GM08714 (cell line): ENCODE results near the gene BRSK2.
"Not testable (repeated sequence)": the region's sequence is repeated elsewhere in the genome, so short reads cannot be mapped to it uniquely, and the experiment has no call there.

ENCODE experiments used
- H3K4me3 ChIP-seq: fragments of 200-500 bp; sonication (Bioruptor generic); 2 replicates; pipeline ENCODE4 v1.5.1; 2014; ENCODE audit warnings: mild to moderate bottlenecking, low read length, inconsistent platforms
- ZNF274 ChIP-seq: IDR thresholded peaks from 2 replicates; pipeline ENCODE4 v1.6.1; 2012; ENCODE audit warnings: mild to moderate bottlenecking, low read depth, low read length

BRSK2 gene

DNA sequence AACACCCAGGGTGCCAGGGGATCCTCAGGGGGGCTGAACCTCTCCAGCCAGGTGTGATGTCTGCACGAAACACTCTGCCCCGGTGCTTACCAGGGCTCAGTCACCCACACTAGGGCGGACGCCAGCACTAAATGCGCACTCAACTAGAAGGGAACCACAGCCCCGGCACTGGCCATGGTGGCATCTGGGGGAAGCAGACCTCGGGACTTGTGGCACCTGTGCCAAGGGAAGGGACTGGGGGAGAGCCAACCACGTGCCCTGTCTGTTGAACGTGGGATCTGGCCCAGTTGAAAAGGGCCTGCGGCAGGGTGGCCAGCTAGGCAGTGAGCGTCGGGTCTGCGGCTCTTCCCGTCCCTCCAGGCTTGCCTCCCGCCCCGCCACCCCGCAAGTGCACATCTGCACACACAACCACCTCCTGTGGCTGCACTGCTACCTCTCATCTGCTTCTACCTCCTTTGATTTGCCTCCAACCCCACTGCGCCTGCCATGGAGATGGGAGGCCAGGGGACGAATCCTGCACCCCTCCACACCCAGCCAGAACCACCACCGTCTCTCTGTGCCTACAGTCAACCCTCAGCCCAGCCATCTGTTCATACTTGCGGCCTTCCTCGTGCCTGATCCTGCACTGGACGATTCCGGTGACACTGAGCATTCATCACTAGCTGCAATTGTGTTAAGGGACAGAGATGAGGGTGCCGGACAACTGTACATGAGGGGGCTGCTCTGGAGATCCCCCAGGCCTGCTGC lies 111.9 kb downstream of the BRSK2 start:
- no peak overlapping the region for H3K4me3 ChIP-seq
- TF ChIP-seq ZNF274 = no peak

DNA sequence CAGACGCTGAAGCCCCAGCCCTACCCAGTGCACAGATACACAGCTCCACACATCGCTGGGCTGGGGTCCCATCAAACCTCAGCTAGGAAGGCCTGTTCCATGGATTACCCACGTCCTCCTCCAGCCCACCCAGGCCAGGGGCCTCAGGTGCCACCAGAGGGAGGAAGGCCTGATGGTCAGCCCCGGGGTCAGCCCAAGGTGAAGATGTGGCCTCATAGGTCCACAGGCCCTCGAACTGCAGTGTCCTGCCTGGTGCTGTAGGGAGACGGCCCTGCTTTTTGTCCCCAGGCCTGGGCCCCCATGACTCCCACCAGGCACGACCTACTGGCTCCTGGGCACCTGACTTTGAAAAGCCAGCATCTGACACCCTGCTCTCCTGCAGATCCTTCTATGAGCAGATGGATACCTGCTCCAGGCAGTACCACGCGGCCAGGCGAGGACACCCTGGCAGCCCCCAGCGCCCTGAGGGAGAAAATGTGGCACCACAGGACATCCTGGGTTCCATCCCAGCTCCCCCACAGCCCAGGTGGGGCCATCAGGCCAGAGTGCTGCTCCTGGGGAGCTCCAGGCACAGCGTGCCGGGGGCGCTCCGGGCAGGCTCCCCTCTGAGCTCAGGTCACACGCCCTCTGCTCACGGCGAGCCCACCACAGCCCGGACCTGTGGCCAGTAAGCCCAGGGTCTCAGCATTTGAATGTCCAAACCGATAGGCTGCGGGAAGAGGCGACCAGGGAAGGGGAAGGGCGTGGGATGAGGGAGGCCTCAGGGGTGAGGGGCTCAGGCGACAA lies 112.6 kb downstream of the BRSK2 start:
- no peak for TF ChIP-seq ZNF274
- no peak overlapping the region for H3K4me3 ChIP-seq

DNA sequence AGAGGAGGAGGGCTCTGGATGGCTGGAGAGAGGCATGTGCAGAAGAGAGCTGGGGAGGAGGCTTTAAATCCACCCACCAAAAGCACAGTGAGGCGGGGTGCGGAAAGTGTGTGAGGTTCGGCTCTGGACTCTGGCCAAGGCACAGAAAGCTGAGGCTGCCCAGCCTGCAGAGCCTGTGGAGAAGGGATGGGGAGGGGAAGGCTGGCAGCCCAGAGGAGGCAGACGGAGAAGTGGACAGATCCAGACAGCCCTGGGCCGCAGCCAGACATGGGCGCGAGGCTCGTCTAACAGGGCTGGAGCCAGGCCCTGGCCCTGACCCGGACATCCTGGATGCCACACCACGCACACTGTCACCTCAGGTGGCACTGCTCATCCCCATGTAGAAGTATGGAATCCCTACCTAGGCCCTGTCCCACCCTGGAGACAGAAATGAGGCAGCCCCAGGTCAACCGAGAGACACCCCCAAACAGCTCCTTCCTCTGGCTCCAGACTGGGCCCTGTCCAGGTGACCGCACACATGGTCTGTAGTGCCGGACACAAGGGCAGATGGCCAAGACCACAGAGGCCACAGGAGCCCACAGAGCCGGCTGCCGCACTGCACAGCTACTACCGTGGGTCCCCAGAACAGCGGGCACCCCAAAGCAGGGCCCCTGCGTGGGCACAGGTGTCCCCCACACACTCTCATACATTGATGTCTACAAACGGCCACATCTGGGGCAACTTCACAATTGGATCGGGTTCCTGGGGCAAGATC lies 113.4 kb downstream of the BRSK2 start:
- no peak for TF ChIP-seq ZNF274
- H3K4me3 ChIP-seq = no peak overlapping the region

DNA sequence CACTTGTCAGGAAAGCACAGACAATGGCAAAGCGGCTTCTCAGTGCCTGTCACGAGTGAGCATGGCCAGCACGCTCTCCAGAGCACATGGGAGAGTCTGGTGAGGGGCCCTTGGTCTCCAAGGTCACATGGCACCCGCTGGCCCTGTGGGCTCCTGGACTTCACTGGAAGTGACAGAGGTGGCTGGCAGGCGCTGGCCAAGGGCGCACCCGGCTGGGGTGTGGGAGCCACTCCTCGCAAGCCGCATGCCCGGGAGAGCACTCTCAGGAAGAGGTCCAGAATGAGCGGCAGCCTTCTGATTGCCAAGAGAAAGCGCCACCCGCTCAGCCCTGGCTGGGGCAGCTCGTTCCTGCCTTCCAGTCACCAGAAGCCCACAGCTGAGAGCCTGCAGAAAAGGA lies 114.0 kb downstream of the BRSK2 start:
- no peak overlapping the region for H3K4me3 ChIP-seq
- no peak for TF ChIP-seq ZNF274

DNA sequence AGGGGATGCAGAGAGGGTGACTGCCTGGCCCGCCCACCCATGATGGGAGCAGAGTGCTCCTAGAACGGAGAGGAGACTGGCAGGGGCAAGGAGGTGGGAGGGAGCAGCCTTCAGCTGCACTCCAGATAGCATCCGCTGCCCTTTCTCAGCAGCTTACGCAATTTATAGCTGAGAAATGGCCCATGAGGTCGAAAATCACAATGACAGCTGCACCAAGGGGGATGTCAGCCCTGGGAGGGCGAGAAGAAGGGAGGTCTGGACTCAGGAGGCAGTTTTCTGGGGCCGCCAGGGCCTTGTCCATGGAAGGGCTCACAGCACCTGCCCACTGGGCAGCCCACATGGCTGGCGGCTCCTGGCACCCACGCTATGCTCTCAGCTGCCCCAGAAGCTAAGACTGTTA lies 114.4 kb downstream of the BRSK2 start:
- no peak overlapping the region for H3K4me3 ChIP-seq
- TF ChIP-seq ZNF274 = no peak

DNA sequence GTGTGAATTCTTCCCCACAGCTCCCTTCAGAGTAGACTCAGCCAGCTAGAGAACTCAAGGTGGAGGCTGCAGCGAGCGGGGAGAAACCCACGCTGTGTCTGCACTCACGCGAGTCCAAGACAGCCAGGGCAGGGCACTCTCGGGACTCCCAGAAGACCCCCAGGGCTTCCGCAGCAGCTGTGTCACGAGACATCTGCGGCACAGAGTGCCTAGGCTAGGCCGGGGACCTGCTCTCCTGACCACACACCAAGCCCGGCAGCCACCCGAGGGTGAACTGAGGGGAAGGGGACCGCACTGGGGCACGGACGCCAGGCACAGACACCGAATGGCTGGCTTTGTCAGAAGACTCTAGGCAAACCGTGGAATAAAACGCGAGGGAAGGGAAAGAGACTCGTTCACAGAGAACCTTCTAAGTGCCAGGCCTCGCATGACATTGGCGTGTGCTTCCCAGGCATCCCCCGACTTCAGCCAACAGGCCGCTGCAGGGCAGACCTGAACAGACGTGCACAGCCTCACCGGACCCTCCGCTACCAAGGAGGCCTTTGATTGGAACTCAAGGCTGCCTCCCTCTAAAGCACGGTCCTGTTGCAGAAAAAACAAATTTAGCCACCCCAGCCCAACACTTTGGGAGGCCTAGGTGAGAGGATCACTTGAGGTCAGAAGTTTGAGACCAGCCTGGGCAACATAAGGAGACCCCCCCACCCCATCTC lies 115.0 kb downstream of the BRSK2 start:
- no peak for TF ChIP-seq ZNF274
- H3K4me3 ChIP-seq = no peak overlapping the region

DNA sequence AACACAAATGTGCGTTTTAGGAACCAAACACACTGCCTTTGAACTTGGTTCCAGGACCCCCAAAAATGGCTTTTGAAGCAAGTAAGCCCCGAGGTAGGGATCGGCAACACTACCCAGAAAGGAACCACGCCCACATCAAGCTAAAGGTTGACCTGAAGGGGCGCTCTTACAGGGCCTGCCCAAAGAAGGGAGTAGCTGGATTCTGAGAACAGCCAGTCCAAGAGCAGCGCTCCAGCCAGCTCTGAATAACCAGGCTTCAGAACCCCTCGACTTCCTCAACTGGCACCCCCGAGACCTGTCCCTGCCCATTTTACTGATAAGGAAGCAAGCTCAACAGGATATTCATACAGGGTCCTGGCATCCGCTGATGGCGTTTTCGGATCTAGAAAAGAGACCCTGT lies 115.7 kb downstream of the BRSK2 start:
- no peak for TF ChIP-seq ZNF274
- H3K4me3 ChIP-seq = no peak overlapping the region

DNA sequence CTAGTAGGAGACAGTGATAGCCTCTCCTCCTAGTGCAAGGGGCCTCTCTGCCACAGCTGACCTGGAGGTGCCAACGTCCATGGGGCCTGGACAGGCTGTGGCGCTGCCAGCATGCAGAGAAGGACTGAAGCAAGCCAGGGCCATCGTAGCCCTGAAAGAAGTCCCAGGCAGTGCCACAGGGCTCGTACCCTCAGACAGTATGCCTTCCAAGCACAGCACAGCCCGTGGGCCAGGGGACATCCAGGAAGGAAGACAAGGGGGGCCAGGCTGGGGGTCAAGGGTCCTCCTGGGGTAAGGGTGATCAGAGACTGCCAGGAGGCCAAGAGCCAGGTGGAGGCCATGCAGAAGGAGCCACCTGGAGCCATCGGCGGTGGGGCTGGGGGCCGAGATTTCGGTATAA lies 117.2 kb downstream of the BRSK2 start:
- no peak overlapping the region for H3K4me3 ChIP-seq
- no peak for TF ChIP-seq ZNF274

DNA sequence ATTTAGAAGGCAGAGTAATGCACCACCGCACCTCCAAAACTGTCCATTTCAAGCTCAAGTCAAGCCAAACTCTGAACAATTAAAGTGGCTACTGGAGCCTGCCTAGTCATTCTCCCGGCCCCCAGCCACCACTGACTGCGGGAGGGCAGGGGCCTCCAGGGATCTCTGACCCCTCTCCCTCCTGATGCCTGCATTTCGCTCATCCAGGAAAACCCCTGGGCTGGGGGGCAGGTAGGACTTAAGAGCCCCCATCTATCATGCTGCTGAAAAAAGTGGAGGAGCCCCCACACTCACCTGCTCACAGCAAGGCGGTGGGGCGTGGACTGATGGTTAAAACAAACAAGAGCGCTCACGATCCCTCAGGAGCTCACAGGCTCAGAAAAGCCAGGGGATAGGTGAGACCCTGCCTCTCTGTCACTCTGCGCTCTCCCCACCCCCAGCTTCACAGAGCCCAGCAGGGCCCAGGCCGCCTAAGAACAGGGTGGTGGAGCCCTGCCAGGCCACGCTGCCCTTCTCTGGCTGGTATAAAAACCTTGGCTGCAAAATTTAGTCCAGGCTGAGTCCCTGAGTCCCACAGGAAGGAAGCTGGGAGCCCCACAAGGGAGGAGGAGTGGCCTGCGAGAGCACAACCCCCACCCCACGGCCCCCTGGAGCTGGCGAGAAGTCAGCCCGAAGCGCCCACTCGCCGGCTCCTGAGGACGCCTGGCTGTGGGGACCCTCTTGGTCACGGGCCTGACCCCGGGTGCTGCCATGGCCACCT lies 117.8 kb downstream of the BRSK2 start:
- no peak for TF ChIP-seq ZNF274
- H3K4me3 ChIP-seq = no peak overlapping the region

DNA sequence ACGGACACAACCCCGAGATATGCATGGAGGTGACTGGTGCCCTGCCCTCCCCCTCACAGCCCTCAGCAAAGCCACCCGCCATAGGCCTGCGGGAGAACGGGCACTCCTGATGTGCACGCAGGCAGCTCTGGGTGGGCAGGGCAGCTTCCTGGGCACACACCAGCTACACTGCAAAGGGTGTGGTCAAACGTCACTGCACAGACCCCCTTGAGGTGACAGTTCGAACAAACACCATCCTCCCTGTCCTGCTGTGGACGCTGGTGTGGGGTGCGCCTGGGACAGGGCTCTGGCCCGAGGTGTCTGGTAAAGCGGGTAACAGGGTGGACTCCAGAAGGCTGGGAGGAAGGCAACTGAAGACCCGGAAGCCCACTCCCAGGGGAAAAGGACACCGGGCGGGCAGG lies 118.8 kb downstream of the BRSK2 start:
- TF ChIP-seq ZNF274 = no peak
- H3K4me3 ChIP-seq = no peak overlapping the region

DNA sequence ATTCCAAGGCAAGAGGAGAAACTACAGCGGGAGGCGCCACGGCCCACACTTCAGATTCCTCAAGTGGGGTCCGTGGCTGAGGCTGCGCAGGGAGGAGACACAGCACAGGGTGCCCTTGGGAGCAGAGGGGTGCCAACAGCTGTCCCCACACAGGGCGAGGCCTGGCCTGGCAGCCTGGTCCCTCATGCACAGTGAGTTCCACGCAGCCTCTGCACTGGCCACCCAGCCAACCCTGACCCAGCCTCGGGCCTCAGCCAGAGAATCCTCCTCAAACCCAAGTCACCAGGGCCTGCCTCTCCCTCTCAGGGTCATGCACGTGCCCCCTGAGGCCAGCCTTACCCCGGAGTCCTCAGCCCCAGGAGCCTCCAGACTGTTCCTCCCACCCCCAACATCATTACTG lies 119.3 kb downstream of the BRSK2 start:
- no peak for TF ChIP-seq ZNF274
- H3K4me3 ChIP-seq = no peak overlapping the region

DNA sequence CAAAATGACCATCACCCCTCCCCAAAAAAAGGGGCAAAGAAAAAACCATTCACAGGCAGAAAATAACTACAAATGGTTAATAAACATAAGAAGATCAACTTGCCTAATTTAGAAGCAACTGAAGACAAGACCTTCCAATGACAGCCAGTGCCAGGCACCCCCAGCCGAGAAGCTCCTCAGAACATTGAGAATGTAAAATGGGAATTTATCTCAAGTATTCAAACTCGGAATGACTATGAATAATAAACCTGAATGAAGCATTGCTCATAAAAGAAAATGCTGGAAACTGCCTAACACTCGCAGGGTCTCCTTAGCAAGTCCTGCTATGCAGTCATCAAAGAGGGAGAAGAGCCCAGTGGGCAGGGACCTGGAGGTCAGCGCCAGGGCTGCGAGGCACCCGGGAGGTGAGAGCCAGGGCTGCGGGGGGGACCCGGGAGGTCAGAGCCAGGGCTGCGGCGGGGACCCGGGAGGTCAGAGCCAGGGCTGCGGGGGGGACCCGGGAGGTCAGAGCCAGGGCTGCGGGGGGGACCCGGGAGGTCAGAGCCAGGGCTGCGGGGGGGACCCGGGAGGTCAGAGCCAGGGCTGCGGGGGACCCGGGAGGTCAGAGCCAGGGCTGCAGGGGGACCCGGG lies 120.0 kb downstream of the BRSK2 start:
- no peak overlapping the region for H3K4me3 ChIP-seq
- TF ChIP-seq ZNF274 = no peak

DNA sequence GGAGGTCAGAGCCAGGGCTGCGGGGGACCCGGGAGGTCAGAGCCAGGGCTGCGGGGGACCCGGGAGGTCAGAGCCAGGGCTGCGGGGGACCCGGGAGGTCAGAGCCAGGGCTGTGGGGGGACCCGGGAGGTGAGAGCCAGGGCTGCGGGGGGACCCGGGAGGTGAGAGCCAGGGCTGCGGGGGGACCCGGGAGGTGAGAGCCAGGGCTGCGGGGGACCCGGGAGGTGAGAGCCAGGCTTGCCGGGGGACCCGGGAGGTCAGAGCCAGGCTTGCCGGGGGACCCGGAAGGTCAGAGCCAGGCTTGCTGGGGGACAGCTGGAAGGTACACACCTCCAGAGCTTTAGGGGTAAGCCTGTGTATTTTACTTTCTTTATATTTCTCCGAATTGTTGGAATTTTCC lies 120.6 kb downstream of the BRSK2 start:
- H3K4me3 ChIP-seq = not testable (repeated sequence)
